Activated T-cell treated with anti-CD3 and anti-CD28 coated beads, Interleukin-2, amount 50 U/mL, for 24 hours (primary cell): ENCODE data around the gene ZPBP2.
A peak's percentile ranks its signal among the peaks of the same experiment; 100 is the strongest.
"Not testable (repeated sequence)": the region's sequence is repeated elsewhere in the genome, so short reads cannot be mapped to it uniquely, and the experiment has no call there.

Source experiments
- DNase-seq: peaks from one replicate; pipeline ENCODE4 v3.0.0-alpha.2; 2020
- H3K27ac Mint-ChIP-seq: 2 replicates; pipeline ENCODE4 v1.8.0; 2020; ENCODE audit warnings: mild to moderate bottlenecking, mixed read lengths
- H3K27me3 Mint-ChIP-seq: 2 replicates; pipeline ENCODE4 v1.8.0; 2020; ENCODE audit warnings: mixed read lengths
- H3K36me3 Mint-ChIP-seq: 2 replicates; pipeline ENCODE4 v1.8.0; 2020; ENCODE audit warnings: low read depth, mixed read lengths
- H3K4me1 Mint-ChIP-seq: 2 replicates; pipeline ENCODE4 v1.8.0; 2020; ENCODE audit warnings: low read depth, mixed read lengths
- H3K4me3 Mint-ChIP-seq: 2 replicates; pipeline ENCODE4 v1.8.0; 2020; ENCODE audit warnings: mild to moderate bottlenecking, moderate library complexity, mixed read lengths
- H3K9me3 Mint-ChIP-seq: 2 replicates; pipeline ENCODE4 v1.8.0; 2020; ENCODE audit warnings: mixed read lengths

ZPBP2 gene

GRCh38 chr17:39841134-39841683, 26.8 kb upstream of the ZPBP2 start:
- no peak for DNase-seq
- Mint-ChIP-seq H3K27me3 (no peaks in the 10 kb centered on the region), H3K36me3 (peaks cover 93% of the 10 kb centered on the region), H3K27ac (peak overlapping the region; percentile 70), H3K4me1 (peaks cover 57% of the 10 kb centered on the region), H3K9me3 (peaks cover 14% of the 10 kb centered on the region), H3K4me3 (no peak overlapping the region)

- no peak for DNase-seq
- Mint-ChIP-seq H3K36me3 (peaks cover 85% of the 10 kb centered on the region), H3K27ac (peak overlapping the region; percentile 88), H3K27me3 (no peaks in the 10 kb centered on the region), H3K4me1 (peaks cover 79% of the 10 kb centered on the region), H3K9me3 (no peaks in the 10 kb centered on the region), H3K4me3 (no peak overlapping the region)
Measured at GRCh38 chr17:39845052-39845846, 22.8 kb upstream of the ZPBP2 start.

GRCh38 chr17:39846205-39846604, 21.8 kb upstream of the ZPBP2 start:
- no peak for DNase-seq
- H3K9me3 Mint-ChIP-seq = no peaks in the 10 kb centered on the region
- peaks cover 79% of the 10 kb centered on the region for H3K36me3 Mint-ChIP-seq
- peaks cover 75% of the 10 kb centered on the region for H3K4me1 Mint-ChIP-seq
- H3K27ac Mint-ChIP-seq = peak overlapping the region; percentile 16
- H3K4me3 Mint-ChIP-seq = no peak overlapping the region
- no peaks in the 10 kb centered on the region for H3K27me3 Mint-ChIP-seq

- Mint-ChIP-seq H3K4me1 (peaks cover 72% of the 10 kb centered on the region), H3K27ac (peak overlapping the region; percentile 70), H3K9me3 (no peaks in the 10 kb centered on the region), H3K4me3 (no peak overlapping the region), H3K36me3 (peaks cover 69% of the 10 kb centered on the region), H3K27me3 (no peaks in the 10 kb centered on the region)
- no peak for DNase-seq
Measured at GRCh38 chr17:39848600-39848999, 19.4 kb upstream of the ZPBP2 start.

GRCh38 chr17:39850186-39850585, 17.8 kb upstream of the ZPBP2 start:
- H3K27me3 Mint-ChIP-seq, H3K27ac Mint-ChIP-seq, DNase-seq, H3K4me3 Mint-ChIP-seq, H3K9me3 Mint-ChIP-seq: not testable (repeated sequence)
- Mint-ChIP-seq H3K36me3 (peaks cover 70% of the 10 kb centered on the region), H3K4me1 (peaks cover 68% of the 10 kb centered on the region)

- DNase-seq = no peak
- peak overlapping the region; percentile 1 for H3K4me3 Mint-ChIP-seq
- H3K4me1 Mint-ChIP-seq = peaks cover 60% of the 10 kb centered on the region
- peak overlapping the region; percentile 81 for H3K27ac Mint-ChIP-seq
- no peaks in the 10 kb centered on the region for H3K27me3 Mint-ChIP-seq
- peaks cover 63% of the 10 kb centered on the region for H3K36me3 Mint-ChIP-seq
- H3K9me3 Mint-ChIP-seq = no peaks in the 10 kb centered on the region
Measured at GRCh38 chr17:39852239-39852638, 15.8 kb upstream of the ZPBP2 start.

GRCh38 chr17:39854909-39855308, 13.1 kb upstream of the ZPBP2 start:
- Mint-ChIP-seq H3K27me3 (no peaks in the 10 kb centered on the region), H3K9me3 (no peaks in the 10 kb centered on the region), H3K36me3 (peaks cover 61% of the 10 kb centered on the region), H3K4me3 (no peak overlapping the region), H3K4me1 (peaks cover 57% of the 10 kb centered on the region), H3K27ac (peak overlapping the region; percentile 13)
- no peak for DNase-seq

GRCh38 chr17:39855911-39856649, 11.9 kb upstream of the ZPBP2 start:
- DNase-seq, H3K9me3 Mint-ChIP-seq, H3K27me3 Mint-ChIP-seq, H3K27ac Mint-ChIP-seq, H3K4me3 Mint-ChIP-seq: not testable (repeated sequence)
- H3K36me3 Mint-ChIP-seq = peaks cover 70% of the 10 kb centered on the region
- peaks cover 65% of the 10 kb centered on the region for H3K4me1 Mint-ChIP-seq

GRCh38 chr17:39861235-39861634, 6.8 kb upstream of the ZPBP2 start:
- Mint-ChIP-seq H3K4me1 (peaks cover 56% of the 10 kb centered on the region), H3K36me3 (peaks cover 58% of the 10 kb centered on the region)
- DNase-seq = no peak

GRCh38 chr17:39863244-39863917, 4.6 kb upstream of the ZPBP2 start:
- peaks cover 43% of the 10 kb centered on the region for H3K36me3 Mint-ChIP-seq
- peak overlapping the region; percentile 97 for H3K4me3 Mint-ChIP-seq
- no peak for DNase-seq
- no peaks in the 10 kb centered on the region for H3K27me3 Mint-ChIP-seq
- H3K27ac Mint-ChIP-seq = peak overlapping the region; percentile 97
- H3K9me3 Mint-ChIP-seq = no peaks in the 10 kb centered on the region
- peaks cover 62% of the 10 kb centered on the region for H3K4me1 Mint-ChIP-seq

More at GRCh38 chr17:39861235-39861634, 6.8 kb upstream of the ZPBP2 start:
- Mint-ChIP-seq H3K9me3 (no peaks in the 10 kb centered on the region), H3K4me3 (peak overlapping the region; percentile 97), H3K27me3 (no peaks in the 10 kb centered on the region), H3K27ac (peak overlapping the region; percentile 81)

- peak within 1 kb of the TSS; percentile 97 for H3K27ac Mint-ChIP-seq
- no peaks in the 10 kb centered on the region for H3K9me3 Mint-ChIP-seq
- H3K36me3 Mint-ChIP-seq = peaks cover 43% of the 10 kb centered on the region
- peak; percentile 90 for DNase-seq
- H3K4me3 Mint-ChIP-seq = peak within 1 kb of the TSS; percentile 97
- no peaks in the 10 kb centered on the region for H3K27me3 Mint-ChIP-seq
- H3K4me1 Mint-ChIP-seq = peaks cover 67% of the 10 kb centered on the region
Measured at GRCh38 chr17:39863918-39864746, 3.9 kb upstream of the ZPBP2 start, which contains the start of gene IKZF3. Gene IKZF3, minus strand, starts transcription at chr17:39864312. Its CDS starts 186 bp downstream, at chr17:39864126.

- Mint-ChIP-seq H3K27me3 (no peaks in the 10 kb centered on the region), H3K9me3 (no peaks in the 10 kb centered on the region)
Measured at GRCh38 chr17:39866013-39866730, 1.8 kb upstream of the ZPBP2 start.

More at GRCh38 chr17:39866013-39866730, 1.8 kb upstream of the ZPBP2 start:
- peaks cover 52% of the 10 kb centered on the region for H3K4me1 Mint-ChIP-seq
- DNase-seq = no peak
- peak overlapping the region; percentile 97 for H3K27ac Mint-ChIP-seq
- H3K4me3 Mint-ChIP-seq = peak overlapping the region; percentile 22
- peaks cover 24% of the 10 kb centered on the region for H3K36me3 Mint-ChIP-seq
